ENCODE measurements around the gene CFTR.

- TF ChIP-seq, protein P1, sequence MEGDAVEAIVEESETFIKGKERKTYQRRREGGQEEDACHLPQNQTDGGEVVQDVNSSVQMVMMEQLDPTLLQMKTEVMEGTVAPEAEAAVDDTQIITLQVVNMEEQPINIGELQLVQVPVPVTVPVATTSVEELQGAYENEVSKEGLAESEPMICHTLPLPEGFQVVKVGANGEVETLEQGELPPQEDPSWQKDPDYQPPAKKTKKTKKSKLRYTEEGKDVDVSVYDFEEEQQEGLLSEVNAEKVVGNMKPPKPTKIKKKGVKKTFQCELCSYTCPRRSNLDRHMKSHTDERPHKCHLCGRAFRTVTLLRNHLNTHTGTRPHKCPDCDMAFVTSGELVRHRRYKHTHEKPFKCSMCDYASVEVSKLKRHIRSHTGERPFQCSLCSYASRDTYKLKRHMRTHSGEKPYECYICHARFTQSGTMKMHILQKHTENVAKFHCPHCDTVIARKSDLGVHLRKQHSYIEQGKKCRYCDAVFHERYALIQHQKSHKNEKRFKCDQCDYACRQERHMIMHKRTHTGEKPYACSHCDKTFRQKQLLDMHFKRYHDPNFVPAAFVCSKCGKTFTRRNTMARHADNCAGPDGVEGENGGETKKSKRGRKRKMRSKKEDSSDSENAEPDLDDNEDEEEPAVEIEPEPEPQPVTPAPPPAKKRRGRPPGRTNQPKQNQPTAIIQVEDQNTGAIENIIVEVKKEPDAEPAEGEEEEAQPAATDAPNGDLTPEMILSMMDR (conservative IDR thresholded peaks at IDR 0.05 in 1 of 2, IDR thresholded peaks at IDR 0.05 in 1 of 2; ENCODE audit: low read depth in 1 of 2, low read length in 2 of 2) = no peak
- no peak for TF ChIP-seq EZH2 (IDR thresholded peaks at IDR 0.05; ENCODE audit: low read length, missing control alignments)
These were observed 25.4 kb downstream of the CFTR start for GRCh38 chr7:117505238-117505637.

All from fibroblast of lung (primary cell).